Natural killer cell (primary cell): ENCODE data around the gene PPP1R13B. TPM values are rescaled to one million over a fixed set of nuclear protein-coding genes. Genes with fewer than 3 reads are reported as not detected.

Experiments used
- ATAC-seq, 3 donors: fragments of 150-1000 bp in 2 of 3; fragments of 200-7000 bp in 1 of 3; cut with Tn5 transposase; 1 replicate in 1 of 3; 2 replicates in 2 of 3; pipeline ENCODE4 v1.10.0; 2021; ENCODE audit warnings: mild to moderate bottlenecking in 2 of 3, moderate library complexity in 2 of 3
- DNase-seq, 2 donors: peaks; one replicate each; pipeline versions ENCODE4 v3.0.0 to v3.0.0-alpha.2; 2013 to 2021; ENCODE audit warnings: mixed read lengths in 1 of 2
- H3K27ac ChIP-seq: one replicate; pipeline ENCODE4 v1.5.1; 2013; ENCODE audit warnings: mild to moderate bottlenecking, low read length
- H3K27me3 ChIP-seq: one replicate; pipeline ENCODE4 v1.6.1; 2013; ENCODE audit warnings: low read length; ENCODE audit not compliant: control insufficient read depth, insufficient read depth
- H3K36me3 ChIP-seq: one replicate; pipeline ENCODE4 v1.6.1; 2013; ENCODE audit warnings: low read length; ENCODE audit not compliant: control insufficient read depth, insufficient read depth
- H3K4me1 ChIP-seq: one replicate; pipeline ENCODE4 v1.6.1; 2013; ENCODE audit warnings: low read length; ENCODE audit not compliant: control insufficient read depth, insufficient read depth
- H3K4me3 ChIP-seq: one replicate; pipeline ENCODE4 v1.5.1; 2013; ENCODE audit warnings: low read length
- H3K9me3 ChIP-seq: one replicate; pipeline ENCODE4 v1.6.1; 2013; ENCODE audit warnings: low read length; ENCODE audit not compliant: control insufficient read depth, insufficient read depth
- H3K27ac Mint-ChIP-seq, 2 donors: one replicate each; pipeline ENCODE4 v1.8.0; 2022; ENCODE audit warnings: mild to moderate bottlenecking in 2 of 2, mixed read lengths in 2 of 2, moderate library complexity in 1 of 2
- H3K27me3 Mint-ChIP-seq, 2 donors: one replicate each; pipeline ENCODE4 v1.8.0; 2022; ENCODE audit warnings: low read depth in 2 of 2, mixed read lengths in 2 of 2
- H3K36me3 Mint-ChIP-seq: one replicate; pipeline ENCODE4 v1.8.0; 2022; ENCODE audit warnings: mixed read lengths
- H3K4me1 Mint-ChIP-seq, 2 donors: one replicate each; pipeline ENCODE4 v1.8.0; 2022; ENCODE audit warnings: mixed read lengths in 2 of 2
- H3K4me3 Mint-ChIP-seq: one replicate; pipeline ENCODE4 v1.8.0; 2022; ENCODE audit warnings: mild to moderate bottlenecking, moderate library complexity, mixed read lengths
- H3K9me3 Mint-ChIP-seq, 2 donors: one replicate each; pipeline ENCODE4 v1.8.0; 2022; ENCODE audit warnings: mixed read lengths in 2 of 2
- CTCF ChIP-seq: fragments of 200-600 bp; IDR thresholded peaks from one replicate; pipeline ENCODE4 v1.8.0; 2022; ENCODE audit warnings: antibody characterized with exemption
- WGBS: methylation state at CpG from one replicate; pipeline ENCODE4 v1.1.7; 2013; ENCODE audit warnings: missing lambda C conversion rate; ENCODE audit not compliant: insufficient coverage; 5-methylcytosine and 5-hydroxymethylcytosine counted together
- intact Hi-C: fragments of 100-400 bp; cut with micrococcal nuclease; formaldehyde crosslinking; loops from one replicate; pipeline ENCODE4 v1.14.2; 2022
- total RNA-seq, 4 donors: library from RNA; stranded (reverse); fragments of 120-200 nt in 1 of 4; gene quantifications; one replicate each; pipeline versions ENCODE4 v1.2.3 to v1.2.4, GENCODE V29; 2013 to 2022

PPP1R13B gene
- total RNA-seq, 3 donors from 2014 or later (not counting 1 experiment from before 2014, with no cell fraction given), result 26.5 to 35.5 (median 31.7) TPM

- H3K9me3 Mint-ChIP-seq, result no peaks in the 10 kb centered on the region
- H3K27ac ChIP-seq, result no peak overlapping the region
- intact Hi-C loops, result no loop called here
- DNase-seq, result no peak
- H3K9me3 ChIP-seq, result no peaks in the 10 kb centered on the region
- no peak for TF ChIP-seq CTCF
- no peaks in the 10 kb centered on the region for H3K27me3 Mint-ChIP-seq
- H3K4me1 Mint-ChIP-seq, result peaks cover 7 to 13% of the 10 kb centered on the region in 2 donors
- ATAC-seq, result no peak
- H3K36me3 Mint-ChIP-seq, result no peaks in the 10 kb centered on the region
- no peaks in the 10 kb centered on the region for H3K27me3 ChIP-seq
- 73% methylated on average over 16 of the region's 17 CpGs for WGBS
- H3K4me3 ChIP-seq, result no peak overlapping the region
- H3K36me3 ChIP-seq, result peaks cover 44% of the 10 kb centered on the region
- H3K27ac Mint-ChIP-seq, result peak overlapping the region; percentile 21 to 35
- no peak overlapping the region for H3K4me3 Mint-ChIP-seq
- H3K4me1 ChIP-seq, result peaks cover 4% of the 10 kb centered on the region
Measured at GRCh38 chr14:103696466-103697071, 150.8 kb downstream of the PPP1R13B start.

GRCh38 chr14:103696070-103696402, 151.3 kb downstream of the PPP1R13B start:
- Mint-ChIP-seq H3K4me3 (no peak overlapping the region), H3K4me1 (peaks cover 7 to 13% of the 10 kb centered on the region in 2 donors), H3K9me3 (no peaks in the 10 kb centered on the region), H3K27me3 (no peaks in the 10 kb centered on the region), H3K27ac (peak overlapping the region; percentile 21 to 35), H3K36me3 (no peaks in the 10 kb centered on the region)
- DNase-seq (no peak), ATAC-seq (no peak)
- WGBS, result 73% methylated on average over 12 of the region's 13 CpGs
- H3K36me3 ChIP-seq, result peaks cover 44% of the 10 kb centered on the region
- no peaks in the 10 kb centered on the region for H3K9me3 ChIP-seq
- peaks cover 4% of the 10 kb centered on the region for H3K4me1 ChIP-seq
- intact Hi-C loops, result no loop called here
- no peaks in the 10 kb centered on the region for H3K27me3 ChIP-seq
- H3K4me3 ChIP-seq, result no peak overlapping the region
- TF ChIP-seq CTCF, result no peak
- no peak overlapping the region for H3K27ac ChIP-seq

GRCh38 chr14:103695296-103696069, 151.9 kb downstream of the PPP1R13B start:
- intact Hi-C loops, result no loop called here
- Histone ChIP-seq H3K27ac (no peak overlapping the region), H3K9me3 (no peaks in the 10 kb centered on the region), H3K4me1 (peaks cover 4% of the 10 kb centered on the region), H3K36me3 (peaks cover 44% of the 10 kb centered on the region), H3K27me3 (no peaks in the 10 kb centered on the region), H3K4me3 (no peak overlapping the region)
- no peak for DNase-seq
- Mint-ChIP-seq H3K4me1 (peaks cover 7 to 13% of the 10 kb centered on the region in 2 donors), H3K27me3 (no peaks in the 10 kb centered on the region), H3K27ac (peak overlapping the region in 1 of 2 donors; percentile 22), H3K4me3 (no peak overlapping the region), H3K36me3 (no peaks in the 10 kb centered on the region), H3K9me3 (no peaks in the 10 kb centered on the region)
- no peak for ATAC-seq
- no peak for TF ChIP-seq CTCF
- whole genome bisulfite sequencing, result 69% methylated on average over 14 of the region's 14 CpGs
